CD4-positive, alpha-beta memory T cell (primary cell): Measurements from ENCODE around the gene GFRA1. TPM values are rescaled to one million over a fixed set of nuclear protein-coding genes. Genes with fewer than 3 reads are reported as not detected.

ENCODE experiments used
- CTCF ChIA-PET: fragments of 350-600 bp; sonication (Branson Sonifier 250); formaldehyde crosslinking; loops from one replicate; lab custom pipeline; 2021; ENCODE audit warnings: inconsistent platforms; ENCODE audit not compliant: partially characterized antibody; lab: Charles Lee
- POLR2A ChIA-PET: fragments of 350-600 bp; sonication (Branson Sonifier 250); formaldehyde crosslinking; loops from one replicate; lab custom pipeline; 2021; ENCODE audit not compliant: partially characterized antibody; lab: Charles Lee
- DNase-seq, 5 donors: peaks; one replicate each; pipeline versions ENCODE4 v3.0.0 to v3.0.0-alpha.2; 2020 to 2022; ENCODE audit warnings: mixed read lengths in 1 of 5
- H3K27ac ChIP-seq: one replicate; pipeline ENCODE4 v1.7.0; 2013; ENCODE audit warnings: low read depth, low read length
- H3K27me3 ChIP-seq: 2 replicates; pipeline ENCODE4 v1.7.0; 2013; ENCODE audit warnings: mild to moderate bottlenecking, low read length, moderate library complexity; ENCODE audit not compliant: insufficient read depth
- H3K36me3 ChIP-seq: 2 replicates; pipeline ENCODE4 v1.7.0; 2013; ENCODE audit warnings: mild to moderate bottlenecking, low read length, moderate library complexity; ENCODE audit not compliant: insufficient read depth
- H3K4me1 ChIP-seq: 2 replicates; pipeline ENCODE4 v1.7.0; 2013; ENCODE audit warnings: mild to moderate bottlenecking, low read length, moderate library complexity; ENCODE audit not compliant: insufficient read depth
- H3K4me3 ChIP-seq, 2 donors: one replicate each; pipeline ENCODE4 v1.7.0; 2013; ENCODE audit warnings: low read length in 2 of 2, mild to moderate bottlenecking in 1 of 2
- H3K9me3 ChIP-seq, 2 donors: one replicate each; pipeline ENCODE4 v1.7.0; 2013; ENCODE audit warnings: low read length in 2 of 2, control low read depth in 1 of 2; ENCODE audit not compliant: control insufficient read depth in 1 of 2
- H3K27ac Mint-ChIP-seq, 7 donors: one replicate each; pipeline ENCODE4 v1.8.0; 2020 to 2021; ENCODE audit warnings: mixed read lengths in 7 of 7, mild to moderate bottlenecking in 6 of 7, inconsistent platforms in 3 of 7, moderate library complexity in 3 of 7
- H3K27me3 Mint-ChIP-seq, 2 donors: one replicate each; pipeline ENCODE4 v1.8.0; 2020 to 2021; ENCODE audit warnings: mixed read lengths in 2 of 2
- H3K36me3 Mint-ChIP-seq, 2 donors: one replicate each; pipeline ENCODE4 v1.8.0; 2020 to 2021; ENCODE audit warnings: mixed read lengths in 2 of 2, inconsistent platforms in 1 of 2, mild to moderate bottlenecking in 1 of 2
- H3K4me1 Mint-ChIP-seq, 4 donors: one replicate each; pipeline ENCODE4 v1.8.0; 2020 to 2021; ENCODE audit warnings: mixed read lengths in 4 of 4, mild to moderate bottlenecking in 1 of 4
- H3K4me3 Mint-ChIP-seq, 8 donors: one replicate each; pipeline ENCODE4 v1.8.0; 2020 to 2021; ENCODE audit warnings: mixed read lengths in 8 of 8, mild to moderate bottlenecking in 7 of 8, moderate library complexity in 6 of 8, inconsistent platforms in 3 of 8
- H3K9me3 Mint-ChIP-seq, 8 donors: one replicate each; pipeline ENCODE4 v1.8.0; 2020 to 2021; ENCODE audit warnings: mixed read lengths in 8 of 8, mild to moderate bottlenecking in 5 of 8, inconsistent platforms in 3 of 8, moderate library complexity in 1 of 8
- intact Hi-C: fragments of 100-400 bp; cut with micrococcal nuclease; formaldehyde crosslinking; loops from one replicate; pipeline ENCODE4 v1.15.1; 2023
- polyA plus RNA-seq, 2 donors: library from polyadenylated mRNA; unstranded; fragments of 300-500 nt; fragmentation: Illumina TruSeq; gene quantifications; one replicate each; pipeline ENCODE4 v1.2.3, GENCODE V29; 2021
- total RNA-seq, 2 experiments: library from RNA; stranded (reverse); gene quantifications; one replicate each; pipeline ENCODE4 v1.2.3, GENCODE V29; 2021

The GFRA1 gene
- total and polyA plus RNA-seq, 4 experiments from 2014 or later, result not detected

DNA sequence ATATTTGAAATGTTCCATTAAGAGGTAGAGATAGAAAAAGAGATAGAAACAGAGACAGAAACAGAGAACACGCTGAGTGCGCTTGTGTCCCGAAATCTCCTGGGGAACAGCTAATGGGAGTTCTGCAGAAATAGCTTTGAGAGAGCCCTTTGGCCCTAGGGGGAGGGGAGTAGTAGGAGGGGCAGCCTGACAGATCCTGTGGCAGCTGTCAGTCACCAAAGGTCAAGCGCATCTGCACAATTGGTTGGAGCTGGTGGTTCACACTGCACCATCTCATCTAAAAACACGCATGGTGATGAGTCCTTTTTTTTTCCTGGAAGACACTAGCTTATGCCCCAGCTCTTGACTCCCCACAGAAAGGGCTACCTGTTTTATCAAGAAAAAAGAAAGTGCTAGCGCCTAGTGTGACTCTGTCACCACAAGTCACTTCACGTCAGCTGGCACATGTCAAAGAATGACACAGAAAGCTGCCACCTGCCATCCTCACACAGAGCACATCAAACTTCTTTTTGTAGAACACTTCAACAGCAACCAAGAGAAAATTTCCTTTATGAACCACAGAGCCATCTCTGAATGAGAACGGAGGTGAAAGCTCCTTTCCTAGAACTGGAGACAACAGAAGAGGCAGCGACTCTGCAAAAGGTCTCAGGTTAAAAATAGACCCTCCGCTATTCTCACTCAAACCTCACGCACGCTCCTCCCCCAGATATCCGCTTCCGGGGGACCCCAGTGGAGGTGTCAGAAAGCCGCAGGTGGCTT, 125.7 kb downstream of the GFRA1 start:
- ChIA-PET CTCF (no interaction called here), POLR2A (no interaction called here)
- intact Hi-C loops, result no loop called here
- H3K27ac Mint-ChIP-seq, result no peak overlapping the region
- peaks cover 0 to 3% (median 0%) of the 10 kb centered on the region in 8 donors for H3K9me3 Mint-ChIP-seq
- Histone ChIP-seq H3K27me3 (no peaks in the 10 kb centered on the region), H3K4me1 (no peaks in the 10 kb centered on the region), H3K4me3 (no peak overlapping the region), H3K36me3 (no peaks in the 10 kb centered on the region), H3K27ac (no peak overlapping the region), H3K9me3 (no peaks in the 10 kb centered on the region)
- DNase-seq, result no peak
- peak overlapping the region in 2 of 8 donors; percentile 47 to 58 for H3K4me3 Mint-ChIP-seq
- H3K36me3 Mint-ChIP-seq, result no peaks in the 10 kb centered on the region
- H3K27me3 Mint-ChIP-seq, result no peaks in the 10 kb centered on the region
- H3K4me1 Mint-ChIP-seq, result peaks cover 0 to 3% (median 0%) of the 10 kb centered on the region in 4 donors

DNA sequence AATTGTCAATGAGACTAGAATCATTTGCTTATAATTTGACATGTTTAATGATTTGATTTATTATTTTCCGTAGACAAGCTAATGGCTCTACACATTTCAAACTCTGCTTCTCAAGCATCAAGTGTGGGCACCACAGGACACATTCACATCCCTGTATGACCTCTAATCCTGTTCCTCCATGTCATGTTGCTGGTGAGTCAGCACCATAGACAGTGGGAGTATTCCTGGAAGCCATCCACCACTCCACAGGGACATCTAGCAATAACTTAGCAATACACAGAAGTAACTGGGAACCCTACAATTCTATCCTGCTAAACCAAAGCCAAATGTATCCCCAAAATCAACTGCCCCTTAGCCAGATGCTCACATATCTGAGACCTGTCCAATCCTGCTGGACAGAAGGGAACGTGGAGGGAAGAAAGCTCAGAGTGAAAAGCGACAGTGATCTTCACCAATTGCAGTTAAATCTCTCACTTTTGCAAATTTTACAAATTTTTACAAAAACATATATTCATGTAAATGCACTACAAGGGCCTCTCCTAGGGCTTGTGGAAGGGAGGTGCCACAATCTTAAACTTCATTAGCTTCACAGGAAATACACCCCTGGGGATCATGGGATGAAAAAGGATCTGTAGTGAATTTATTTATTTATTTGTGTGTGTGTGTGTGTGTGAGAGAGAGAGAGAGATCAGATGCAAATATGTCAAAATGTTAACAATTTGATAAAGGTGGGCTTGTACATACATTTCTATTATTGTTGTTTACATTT, 126.5 kb downstream of the GFRA1 start:
- Mint-ChIP-seq H3K4me1 (peaks cover 0 to 3% (median 0%) of the 10 kb centered on the region in 4 donors), H3K27me3 (no peaks in the 10 kb centered on the region), H3K4me3 (no peak overlapping the region), H3K36me3 (no peaks in the 10 kb centered on the region), H3K27ac (no peak overlapping the region), H3K9me3 (peaks cover 0 to 3% (median 0%) of the 10 kb centered on the region in 8 donors)
- Histone ChIP-seq H3K4me1 (no peaks in the 10 kb centered on the region), H3K27me3 (no peaks in the 10 kb centered on the region), H3K27ac (no peak overlapping the region), H3K4me3 (no peak overlapping the region), H3K9me3 (no peaks in the 10 kb centered on the region), H3K36me3 (no peaks in the 10 kb centered on the region)
- ChIA-PET POLR2A (no interaction called here), CTCF (no interaction called here)
- intact Hi-C loops, result no loop called here
- DNase-seq, result no peak

DNA sequence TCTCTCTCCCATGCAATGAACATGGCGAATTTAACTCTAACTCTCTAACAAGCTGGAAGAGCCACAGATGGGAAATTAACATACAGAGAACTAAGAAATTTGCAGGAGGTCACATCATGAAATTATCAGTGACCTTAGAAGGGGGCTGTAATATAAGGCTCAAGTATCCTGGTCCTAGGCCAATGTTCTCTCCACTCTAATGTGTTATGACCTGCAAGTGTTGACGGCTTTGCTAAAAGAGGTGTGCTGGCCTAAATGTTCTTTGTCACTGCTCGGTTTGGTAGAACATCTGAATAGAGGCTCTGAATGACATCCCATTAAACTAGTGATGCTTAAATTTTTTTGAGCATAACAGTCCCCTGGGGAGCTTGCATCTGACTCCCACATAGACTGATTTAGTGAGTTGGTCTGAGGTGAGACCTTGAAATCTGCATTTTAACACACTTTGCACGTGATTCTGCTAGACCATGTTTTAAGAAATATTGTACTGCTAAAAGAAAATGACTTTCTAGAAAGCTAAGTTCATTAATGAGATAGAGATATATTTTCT, 129.3 kb downstream of the GFRA1 start:
- ChIA-PET CTCF (no interaction called here), POLR2A (no interaction called here)
- H3K9me3 Mint-ChIP-seq, result peaks cover 0 to 3% (median 0%) of the 10 kb centered on the region in 8 donors
- Histone ChIP-seq H3K4me3 (no peak overlapping the region), H3K27ac (no peak overlapping the region), H3K36me3 (no peaks in the 10 kb centered on the region), H3K27me3 (no peaks in the 10 kb centered on the region), H3K9me3 (no peaks in the 10 kb centered on the region), H3K4me1 (no peaks in the 10 kb centered on the region)
- intact Hi-C loops, result no loop called here
- H3K4me3 Mint-ChIP-seq, result no peak overlapping the region
- no peak for DNase-seq
- no peaks in the 10 kb centered on the region for H3K36me3 Mint-ChIP-seq
- peaks cover 0 to 3% (median 0%) of the 10 kb centered on the region in 4 donors for H3K4me1 Mint-ChIP-seq
- H3K27me3 Mint-ChIP-seq, result no peaks in the 10 kb centered on the region
- no peak overlapping the region for H3K27ac Mint-ChIP-seq

DNA sequence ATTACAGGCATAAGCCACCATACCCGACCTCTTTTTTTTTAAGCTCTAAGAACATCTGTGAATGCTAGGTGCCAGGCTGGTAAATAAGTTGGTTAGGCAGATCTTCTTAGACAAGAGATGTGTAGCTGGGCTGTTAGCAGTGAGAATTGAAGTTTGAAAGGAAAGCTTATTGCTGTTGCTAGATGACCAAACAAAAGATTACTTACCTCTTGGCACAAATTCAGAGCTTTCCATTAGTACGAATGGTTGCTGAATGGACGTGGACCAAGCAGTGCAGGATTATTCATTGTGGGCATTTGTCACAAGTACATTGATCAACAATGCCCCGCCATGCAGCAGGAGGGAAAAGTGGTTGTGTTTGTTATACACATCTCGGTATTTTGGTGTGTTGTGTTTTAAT, 131.2 kb downstream of the GFRA1 start:
- Histone ChIP-seq H3K4me3 (no peak overlapping the region), H3K36me3 (no peaks in the 10 kb centered on the region), H3K27me3 (no peaks in the 10 kb centered on the region), H3K4me1 (no peaks in the 10 kb centered on the region), H3K27ac (no peak overlapping the region), H3K9me3 (no peaks in the 10 kb centered on the region)
- Mint-ChIP-seq H3K36me3 (no peaks in the 10 kb centered on the region), H3K27me3 (no peaks in the 10 kb centered on the region), H3K4me1 (peaks cover 0 to under 1% (median 0%) of the 10 kb centered on the region in 4 donors), H3K27ac (no peak overlapping the region), H3K4me3 (no peak overlapping the region), H3K9me3 (peaks cover 0 to 3% (median 0%) of the 10 kb centered on the region in 8 donors)
- ChIA-PET CTCF (no interaction called here), POLR2A (no interaction called here)
- intact Hi-C loops, result no loop called here
- no peak for DNase-seq

DNA sequence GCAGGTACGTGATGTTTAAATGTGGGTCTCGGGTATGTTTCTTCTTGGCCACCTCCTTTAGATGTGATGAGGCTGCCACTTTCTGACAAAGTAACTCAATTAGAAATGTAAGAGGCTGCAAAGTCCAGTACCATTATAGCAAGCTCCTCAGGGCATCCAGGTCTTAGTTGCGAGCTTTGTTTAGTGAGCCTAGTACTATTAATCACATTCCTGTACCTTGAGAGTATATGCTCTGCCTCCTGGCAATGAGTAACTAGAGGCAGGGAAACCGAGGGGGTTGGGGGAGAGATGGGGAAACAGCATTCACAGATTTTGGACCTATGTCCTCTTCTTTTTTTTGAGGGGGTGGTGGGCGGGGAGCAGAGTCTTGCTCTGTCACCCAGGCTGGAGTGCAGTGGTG, 131.8 kb downstream of the GFRA1 start:
- intact Hi-C loops, result no loop called here
- no peaks in the 10 kb centered on the region for H3K27me3 ChIP-seq
- no peaks in the 10 kb centered on the region for H3K4me1 Mint-ChIP-seq
- POLR2A ChIA-PET, result no interaction called here
- no peak overlapping the region for H3K27ac ChIP-seq
- no peaks in the 10 kb centered on the region for H3K9me3 ChIP-seq
- CTCF ChIA-PET, result no interaction called here
- no peaks in the 10 kb centered on the region for H3K36me3 Mint-ChIP-seq
- H3K4me3 Mint-ChIP-seq, result no peak overlapping the region
- H3K27ac Mint-ChIP-seq, result no peak overlapping the region
- H3K4me3 ChIP-seq, result no peak overlapping the region
- H3K4me1 ChIP-seq, result no peaks in the 10 kb centered on the region
- DNase-seq, result no peak
- no peaks in the 10 kb centered on the region for H3K27me3 Mint-ChIP-seq
- peaks cover 0 to 2% (median 0%) of the 10 kb centered on the region in 8 donors for H3K9me3 Mint-ChIP-seq
- H3K36me3 ChIP-seq, result no peaks in the 10 kb centered on the region

DNA sequence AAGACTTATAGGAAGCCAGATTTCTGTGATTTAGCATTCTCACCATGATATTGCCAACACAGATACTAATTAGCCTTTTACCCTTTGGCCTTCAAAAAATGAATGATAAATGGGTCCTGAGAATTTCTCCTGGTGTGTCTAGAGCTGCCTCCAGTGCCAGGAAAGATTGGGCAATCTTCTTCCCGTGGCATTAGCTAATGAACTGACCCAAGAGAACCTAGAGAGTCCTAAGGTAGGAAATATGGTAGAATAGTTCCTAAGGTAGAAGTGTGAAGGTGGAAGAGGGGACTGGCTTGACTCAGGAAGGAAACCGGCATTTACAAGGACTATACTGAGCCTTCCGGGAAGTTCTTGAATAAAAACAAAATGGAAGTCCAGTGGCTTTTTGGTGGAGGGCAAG, 133.1 kb downstream of the GFRA1 start:
- H3K36me3 ChIP-seq, result no peaks in the 10 kb centered on the region
- H3K27ac ChIP-seq, result no peak overlapping the region
- H3K27ac Mint-ChIP-seq, result no peak overlapping the region
- H3K27me3 Mint-ChIP-seq, result no peaks in the 10 kb centered on the region
- H3K4me3 Mint-ChIP-seq, result no peak overlapping the region
- H3K9me3 Mint-ChIP-seq, result peaks cover 0 to 2% (median 0%) of the 10 kb centered on the region in 8 donors
- ChIA-PET CTCF (no interaction called here), POLR2A (no interaction called here)
- no peak for DNase-seq
- no peaks in the 10 kb centered on the region for H3K4me1 Mint-ChIP-seq
- H3K4me3 ChIP-seq, result no peak overlapping the region
- no peaks in the 10 kb centered on the region for H3K27me3 ChIP-seq
- no peaks in the 10 kb centered on the region for H3K36me3 Mint-ChIP-seq
- no peaks in the 10 kb centered on the region for H3K9me3 ChIP-seq
- H3K4me1 ChIP-seq, result no peaks in the 10 kb centered on the region
- intact Hi-C loops, result no loop called here

DNA sequence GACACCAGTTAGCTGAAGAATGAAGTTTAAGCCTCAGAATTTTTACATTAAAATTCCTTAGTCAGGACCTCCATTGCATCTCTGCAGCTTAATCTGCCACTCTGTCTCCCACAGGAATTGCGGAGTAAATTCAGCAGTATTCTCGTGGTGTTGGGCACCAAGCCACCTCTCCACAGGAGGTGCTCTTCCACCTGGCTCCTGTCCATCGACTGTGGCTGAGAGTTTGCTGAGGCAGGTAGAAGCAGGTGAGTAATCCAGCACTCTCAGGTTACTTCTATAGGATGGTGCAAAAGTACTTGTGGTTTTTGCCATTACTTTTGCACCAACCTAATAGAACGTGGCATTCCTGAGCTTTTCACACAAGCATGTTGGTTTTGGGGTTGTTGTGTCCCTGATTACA, 134.1 kb downstream of the GFRA1 start:
- Mint-ChIP-seq H3K27ac (no peak overlapping the region), H3K36me3 (no peaks in the 10 kb centered on the region), H3K9me3 (peaks cover 0 to 2% (median 0%) of the 10 kb centered on the region in 8 donors), H3K4me1 (no peaks in the 10 kb centered on the region), H3K4me3 (no peak overlapping the region), H3K27me3 (no peaks in the 10 kb centered on the region)
- H3K9me3 ChIP-seq, result no peaks in the 10 kb centered on the region
- no peak for DNase-seq
- no peaks in the 10 kb centered on the region for H3K27me3 ChIP-seq
- ChIA-PET CTCF (no interaction called here), POLR2A (no interaction called here)
- H3K4me3 ChIP-seq, result no peak overlapping the region
- H3K36me3 ChIP-seq, result no peaks in the 10 kb centered on the region
- H3K27ac ChIP-seq, result no peak overlapping the region
- intact Hi-C loops, result no loop called here
- H3K4me1 ChIP-seq, result no peaks in the 10 kb centered on the region
